ENCODE results near the gene DNLZ.

DNA sequence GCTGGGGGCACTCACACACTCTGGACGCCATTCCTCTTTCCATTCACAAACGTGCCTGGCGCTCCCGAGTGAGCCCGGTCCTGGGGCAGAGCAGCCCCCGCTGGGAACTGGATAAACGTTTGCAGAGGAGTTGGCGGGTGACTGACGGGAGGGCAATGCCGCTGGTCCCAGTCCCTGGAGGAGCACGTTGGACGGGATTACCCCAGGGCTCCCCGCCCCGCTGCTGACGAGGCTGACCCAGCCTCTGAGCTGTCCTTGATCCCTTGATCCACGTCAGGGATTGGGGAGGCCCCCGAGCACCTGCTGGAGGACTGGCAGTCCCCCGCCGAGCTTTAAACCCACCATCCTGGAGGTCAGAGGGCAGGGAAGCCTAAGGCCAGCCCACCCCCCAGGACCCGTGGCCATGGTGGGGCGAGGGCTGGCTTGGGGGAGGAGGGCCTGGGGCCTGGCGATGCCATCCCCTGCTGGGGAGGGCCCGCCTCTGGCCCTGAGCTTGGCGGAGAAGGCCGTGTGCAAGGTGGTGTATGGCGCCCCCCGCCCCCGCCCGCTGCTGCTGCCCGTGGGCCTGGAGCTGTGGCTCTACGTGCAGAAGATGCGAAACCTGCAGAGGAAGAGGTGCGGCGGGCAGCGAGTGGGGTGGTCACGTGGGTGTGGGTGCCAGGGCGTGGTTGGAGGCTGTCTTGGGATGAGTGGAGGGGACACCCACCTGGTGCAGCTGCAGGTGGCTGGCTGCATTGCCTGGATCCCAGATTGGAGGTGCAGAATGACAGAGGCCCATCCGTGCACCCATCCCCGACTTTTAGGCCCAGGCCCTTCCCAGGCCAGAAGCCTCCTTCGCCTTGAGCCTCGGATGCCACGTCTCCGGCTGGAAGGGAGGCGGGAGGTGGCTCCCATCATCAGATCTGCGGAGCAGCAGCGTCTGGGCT, 31.7 kb downstream of the DNLZ start:
- TF ChIP-seq, protein P1, sequence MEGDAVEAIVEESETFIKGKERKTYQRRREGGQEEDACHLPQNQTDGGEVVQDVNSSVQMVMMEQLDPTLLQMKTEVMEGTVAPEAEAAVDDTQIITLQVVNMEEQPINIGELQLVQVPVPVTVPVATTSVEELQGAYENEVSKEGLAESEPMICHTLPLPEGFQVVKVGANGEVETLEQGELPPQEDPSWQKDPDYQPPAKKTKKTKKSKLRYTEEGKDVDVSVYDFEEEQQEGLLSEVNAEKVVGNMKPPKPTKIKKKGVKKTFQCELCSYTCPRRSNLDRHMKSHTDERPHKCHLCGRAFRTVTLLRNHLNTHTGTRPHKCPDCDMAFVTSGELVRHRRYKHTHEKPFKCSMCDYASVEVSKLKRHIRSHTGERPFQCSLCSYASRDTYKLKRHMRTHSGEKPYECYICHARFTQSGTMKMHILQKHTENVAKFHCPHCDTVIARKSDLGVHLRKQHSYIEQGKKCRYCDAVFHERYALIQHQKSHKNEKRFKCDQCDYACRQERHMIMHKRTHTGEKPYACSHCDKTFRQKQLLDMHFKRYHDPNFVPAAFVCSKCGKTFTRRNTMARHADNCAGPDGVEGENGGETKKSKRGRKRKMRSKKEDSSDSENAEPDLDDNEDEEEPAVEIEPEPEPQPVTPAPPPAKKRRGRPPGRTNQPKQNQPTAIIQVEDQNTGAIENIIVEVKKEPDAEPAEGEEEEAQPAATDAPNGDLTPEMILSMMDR (conservative IDR thresholded peaks at IDR 0.05; ENCODE audit: low read length) = no peak
- TF ChIP-seq EZH2phosphoT487 (IDR thresholded peaks at IDR 0.05; ENCODE audit: borderline replicate concordance, low read depth, low read length) = no peak
